Transverse colon (tissue), 3 donors: Measurements from ENCODE around the gene DGKH.

ENCODE experiments used
- CTCF ChIP-seq, 5 experiments: fragments of 200-600 bp in 3 of 5; fragments of 450-650 bp in 2 of 5; sonication (generic) in 3 of 5; IDR thresholded peaks; 1 replicate in 2 of 5; 2 replicates in 3 of 5; pipeline ENCODE4 v1.5.1; 2016 to 2017; ENCODE audit warnings: antibody characterized with exemption in 5 of 5, inconsistent platforms in 3 of 5, mild to moderate bottlenecking in 2 of 5, moderate library complexity in 1 of 5
- POLR2A ChIP-seq: fragments of 450-650 bp; IDR thresholded peaks from one replicate; pipeline ENCODE4 v1.6.1; 2016; ENCODE audit warnings: antibody characterized with exemption, mild to moderate bottlenecking, moderate library complexity

- TF ChIP-seq CTCF (IDR thresholded peaks at IDR 0.05) = no peak
- no peak for TF ChIP-seq POLR2A
These were observed 88.1 kb downstream of the DGKH start for GRCh38 chr13:42136518-42136917.
